Osteoblast (primary cell): ENCODE measurements around the gene COQ8B. TPM values are rescaled to one million over a fixed set of nuclear protein-coding genes. Genes with fewer than 3 reads are reported as not detected.

Experiments
- DNase-seq: peaks from one replicate; pipeline ENCODE4 v3.0.0; 2011; ENCODE audit warnings: low spot score, mixed read lengths; ENCODE audit not compliant: insufficient read length; ENCODE audit errors: missing footprints
- H2AFZ ChIP-seq: 2 replicates; pipeline ENCODE4 v1.6.0; 2011; ENCODE audit warnings: mild to moderate bottlenecking, low read length
- H3K27ac ChIP-seq: 2 replicates; pipeline ENCODE4 v1.5.1; 2011; ENCODE audit warnings: mild to moderate bottlenecking, low read depth, low read length, moderate library complexity
- H3K27me3 ChIP-seq: 2 replicates; pipeline ENCODE4 v1.6.0; 2012; ENCODE audit warnings: mild to moderate bottlenecking, control low read depth, inconsistent platforms, low read length, moderate library complexity; ENCODE audit not compliant: insufficient read depth
- H3K36me3 ChIP-seq: 2 replicates; pipeline ENCODE4 v1.5.1; 2011; ENCODE audit warnings: mild to moderate bottlenecking, low read length, control low read depth, moderate library complexity; ENCODE audit not compliant: insufficient read depth
- H3K4me1 ChIP-seq: 2 replicates; pipeline ENCODE4 v1.5.1; 2011; ENCODE audit warnings: mild to moderate bottlenecking, low read length, control low read depth, moderate library complexity; ENCODE audit not compliant: insufficient read depth
- H3K4me2 ChIP-seq: 2 replicates; pipeline ENCODE4 v1.6.0; 2011; ENCODE audit warnings: mild to moderate bottlenecking, low read length; ENCODE audit not compliant: insufficient read depth
- H3K4me3 ChIP-seq: fragments of 200-600 bp; sonication (generic); 3 replicates; pipeline ENCODE4 v1.5.1; 2012; ENCODE audit warnings: mild to moderate bottlenecking, low read length, inconsistent platforms; ENCODE audit not compliant: insufficient read depth
- H3K79me2 ChIP-seq: 2 replicates; pipeline ENCODE4 v1.6.0; 2012; ENCODE audit warnings: mild to moderate bottlenecking, low read length, control low read depth, inconsistent platforms; ENCODE audit not compliant: insufficient read depth
- H3K9me3 ChIP-seq: 2 replicates; pipeline ENCODE4 v1.5.1; 2011; ENCODE audit warnings: low read depth, low read length, control low read depth
- H4K20me1 ChIP-seq: 2 replicates; pipeline ENCODE4 v1.6.0; 2012; ENCODE audit warnings: mild to moderate bottlenecking, low read length, control low read depth; ENCODE audit not compliant: insufficient read depth
- total RNA-seq: library from RNA; depleted of rRNA; stranded (reverse); fragments of >200 nt; gene quantifications from 2 replicates; pipeline ENCODE4 v1.2.3, GENCODE V29; 2012
- TF ChIP-seq, protein P1 (sequence below): IDR thresholded peaks from 2 replicates; pipeline ENCODE4 v1.5.1; 2011; ENCODE audit warnings: mild to moderate bottlenecking, low read depth, low read length, moderate library complexity; ENCODE audit errors: extremely low read depth

The COQ8B gene
- total RNA-seq, 1 donor, result 32.9 TPM

DNA sequence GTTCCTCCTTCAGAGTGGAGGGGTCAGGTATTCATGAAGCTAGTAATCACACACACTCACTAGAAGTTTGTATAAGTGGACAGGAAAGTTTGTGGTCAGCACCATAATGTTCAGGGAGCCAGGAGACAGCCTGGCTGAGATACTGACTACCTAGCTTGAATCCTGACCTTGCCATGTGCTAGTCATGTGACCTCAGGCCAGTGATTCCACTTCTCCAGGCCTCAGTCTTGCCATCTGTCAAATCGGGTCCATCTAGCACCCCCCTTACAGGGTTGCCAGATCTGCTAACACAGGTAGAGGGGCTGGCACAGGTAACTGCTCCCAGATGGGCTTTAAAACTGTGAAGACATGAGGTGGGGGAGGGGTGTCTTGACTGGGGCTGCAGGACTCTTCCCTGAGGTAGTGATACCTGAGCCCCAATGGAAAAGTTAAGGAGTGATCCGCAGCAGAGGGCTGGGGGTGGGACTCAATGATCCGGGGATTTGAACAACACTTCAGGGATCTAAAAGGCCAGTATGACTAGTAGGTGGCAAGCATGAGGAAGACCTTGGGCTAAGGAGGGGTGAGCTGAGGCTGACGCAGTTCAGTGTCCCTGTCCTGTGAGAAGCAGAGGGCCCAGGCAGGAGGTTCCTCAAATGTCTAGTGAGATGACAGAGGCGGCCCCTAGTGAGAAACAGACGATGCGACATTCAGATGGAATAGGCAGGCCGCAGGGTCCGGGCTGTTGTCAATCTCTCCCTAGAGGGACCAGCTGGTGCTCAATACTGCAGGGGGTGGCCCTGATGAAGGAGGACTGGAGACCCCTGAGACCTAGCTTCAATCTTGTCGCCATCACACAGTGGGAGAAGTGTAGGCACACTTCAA lies 25.1 kb upstream of the COQ8B start:
- H3K9me3 ChIP-seq, result no peaks in the 10 kb centered on the region
- DNase-seq, result no peak
- no peaks in the 10 kb centered on the region for H4K20me1 ChIP-seq
- H3K4me2 ChIP-seq, result no peak overlapping the region
- no peaks in the 10 kb centered on the region for H3K27me3 ChIP-seq
- H2AFZ ChIP-seq, result no peak overlapping the region
- H3K4me1 ChIP-seq, result peaks cover 12% of the 10 kb centered on the region
- no peak overlapping the region for H3K27ac ChIP-seq
- H3K79me2 ChIP-seq, result no peaks in the 10 kb centered on the region
- peaks cover 17% of the 10 kb centered on the region for H3K36me3 ChIP-seq
- H3K4me3 ChIP-seq, result no peak overlapping the region
- TF ChIP-seq, protein P1, sequence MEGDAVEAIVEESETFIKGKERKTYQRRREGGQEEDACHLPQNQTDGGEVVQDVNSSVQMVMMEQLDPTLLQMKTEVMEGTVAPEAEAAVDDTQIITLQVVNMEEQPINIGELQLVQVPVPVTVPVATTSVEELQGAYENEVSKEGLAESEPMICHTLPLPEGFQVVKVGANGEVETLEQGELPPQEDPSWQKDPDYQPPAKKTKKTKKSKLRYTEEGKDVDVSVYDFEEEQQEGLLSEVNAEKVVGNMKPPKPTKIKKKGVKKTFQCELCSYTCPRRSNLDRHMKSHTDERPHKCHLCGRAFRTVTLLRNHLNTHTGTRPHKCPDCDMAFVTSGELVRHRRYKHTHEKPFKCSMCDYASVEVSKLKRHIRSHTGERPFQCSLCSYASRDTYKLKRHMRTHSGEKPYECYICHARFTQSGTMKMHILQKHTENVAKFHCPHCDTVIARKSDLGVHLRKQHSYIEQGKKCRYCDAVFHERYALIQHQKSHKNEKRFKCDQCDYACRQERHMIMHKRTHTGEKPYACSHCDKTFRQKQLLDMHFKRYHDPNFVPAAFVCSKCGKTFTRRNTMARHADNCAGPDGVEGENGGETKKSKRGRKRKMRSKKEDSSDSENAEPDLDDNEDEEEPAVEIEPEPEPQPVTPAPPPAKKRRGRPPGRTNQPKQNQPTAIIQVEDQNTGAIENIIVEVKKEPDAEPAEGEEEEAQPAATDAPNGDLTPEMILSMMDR, result no peak

DNA sequence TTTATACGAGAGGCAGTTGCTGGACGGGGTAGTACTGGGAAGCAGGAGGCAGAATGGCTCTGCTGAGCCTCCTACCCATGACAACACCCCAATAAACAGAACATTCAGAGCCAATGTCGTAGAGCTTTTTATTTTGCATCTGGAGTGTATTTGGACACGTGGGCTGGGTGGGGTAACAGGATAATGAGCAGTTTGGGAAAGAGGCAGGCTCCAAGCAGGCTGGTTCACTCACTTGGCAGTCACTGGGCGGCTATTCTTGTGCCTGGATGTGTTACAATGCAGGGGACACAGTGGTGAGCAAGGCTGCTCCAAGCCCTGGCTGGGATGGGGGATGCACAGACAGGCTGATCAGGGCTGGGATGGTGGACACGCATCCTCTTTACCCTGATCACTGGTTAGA lies 24.1 kb upstream of the COQ8B start:
- H2AFZ ChIP-seq, result no peak overlapping the region
- no peaks in the 10 kb centered on the region for H3K27me3 ChIP-seq
- DNase-seq, result peak; percentile 84
- H3K4me1 ChIP-seq, result peaks cover 8% of the 10 kb centered on the region
- peak overlapping the region; percentile 60 for H3K27ac ChIP-seq
- TF ChIP-seq, protein P1, result no peak
- no peaks in the 10 kb centered on the region for H4K20me1 ChIP-seq
- H3K4me3 ChIP-seq, result no peak overlapping the region
- H3K4me2 ChIP-seq, result no peak overlapping the region
- H3K79me2 ChIP-seq, result no peaks in the 10 kb centered on the region
- H3K9me3 ChIP-seq, result no peaks in the 10 kb centered on the region
- H3K36me3 ChIP-seq, result peaks cover 19% of the 10 kb centered on the region

DNA sequence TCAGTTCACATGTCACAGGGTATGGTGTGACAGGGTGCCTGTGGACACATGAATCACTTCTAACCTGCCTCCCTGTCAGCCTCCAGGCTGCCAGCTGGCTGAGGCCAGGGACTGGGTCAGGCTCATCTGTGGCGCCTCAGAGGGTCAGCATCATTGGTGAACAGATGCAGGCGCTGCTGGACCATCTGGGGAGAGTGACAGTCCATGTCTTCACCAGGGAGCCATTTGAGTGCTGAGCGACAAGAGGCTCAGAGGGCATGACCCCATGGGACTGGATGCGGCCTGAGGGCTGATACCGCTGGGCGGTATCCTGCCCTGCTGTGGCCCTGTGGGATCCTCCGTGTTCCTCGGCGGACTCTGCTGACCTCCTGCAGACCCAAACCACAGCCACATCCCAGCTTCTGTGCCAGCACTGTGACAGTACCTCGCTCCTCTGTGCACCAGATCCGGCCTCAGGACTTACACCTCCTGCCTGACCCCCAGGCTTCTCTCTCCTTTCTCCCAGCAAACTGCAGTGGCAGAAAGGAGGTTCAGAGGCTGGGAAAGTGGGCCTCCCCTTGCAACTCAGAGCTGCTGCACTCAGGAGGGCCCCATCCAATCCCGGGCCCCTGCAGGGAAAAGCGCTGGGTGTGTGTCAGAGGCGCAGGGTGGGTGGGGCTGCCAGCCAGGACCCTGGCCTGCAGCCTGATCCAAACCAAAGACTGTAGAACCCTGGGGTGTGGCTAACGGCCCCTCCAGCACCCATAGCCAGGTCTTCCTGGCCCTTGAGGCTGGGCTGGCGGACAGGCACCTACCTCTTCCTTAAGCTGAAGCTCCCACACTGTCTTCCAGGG lies 23.4 kb upstream of the COQ8B start:
- Histone ChIP-seq H3K9me3 (no peaks in the 10 kb centered on the region), H3K4me2 (no peak overlapping the region), H3K4me3 (no peak overlapping the region), H3K27ac (peak overlapping the region; percentile 60), H3K79me2 (no peaks in the 10 kb centered on the region), H3K36me3 (peaks cover 25% of the 10 kb centered on the region), H3K27me3 (no peaks in the 10 kb centered on the region), H4K20me1 (no peaks in the 10 kb centered on the region), H2AFZ (no peak overlapping the region), H3K4me1 (peaks cover 1% of the 10 kb centered on the region)
- DNase-seq, result no peak
- TF ChIP-seq, protein P1, result no peak
